ENCODE data around the gene TMEM167B. TPM values are rescaled to one million over a fixed set of nuclear protein-coding genes. Genes with fewer than 3 reads are reported as not detected.
"Not testable (repeated sequence)": the region's sequence is repeated elsewhere in the genome, so short reads cannot be mapped to it uniquely, and the experiment has no call there.

Gene TMEM167B
- 25.8 and 26.3 TPM in 2 replicates for total RNA-seq (2014; rRNA removed; shearing (Covaris generic))

GRCh38 chr1:109090196-109091077 lies at the start of gene TMEM167B:
Gene TMEM167B, plus strand, starts transcription at chr1:109090764. Its CDS starts 109 bp downstream, at chr1:109090873.
- peak; percentile 93 for DNase-seq (ENCODE audit: low read depth)

GRCh38 chr1:109040989-109041620 lies 49.5 kb upstream of the TMEM167B start:
- peak; percentile 34 for DNase-seq (ENCODE audit: low read depth)

- DNase-seq (ENCODE audit: low read depth), result peak; percentile 96
Observed at GRCh38 chr1:109041621-109042468, 48.7 kb upstream of the TMEM167B start, which contains the start of gene WDR47. Gene WDR47, minus strand, starts transcription at chr1:109042102. Its CDS starts 18,590 bp downstream, at chr1:109023512.

DNA sequence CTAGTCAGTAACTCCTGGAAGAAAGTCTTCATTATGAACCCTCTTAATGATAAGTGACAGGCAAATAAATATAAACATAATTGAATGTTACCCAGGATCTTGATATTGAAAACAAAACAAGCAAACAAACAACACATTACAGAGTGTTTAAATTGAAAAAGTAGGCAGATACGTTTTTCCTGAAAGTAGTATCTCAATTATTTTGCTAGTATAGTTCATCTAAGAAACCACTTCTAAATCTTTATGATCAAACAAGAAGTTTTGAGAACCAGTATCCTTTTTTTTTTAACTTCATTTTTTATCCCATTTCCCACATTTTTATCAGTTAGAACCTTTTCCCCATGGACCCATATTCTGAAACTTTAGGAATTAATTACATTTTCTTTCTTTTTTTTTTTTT lies 45.0 kb upstream of the TMEM167B start:
- no peak for DNase-seq (ENCODE audit: low read depth)

DNA sequence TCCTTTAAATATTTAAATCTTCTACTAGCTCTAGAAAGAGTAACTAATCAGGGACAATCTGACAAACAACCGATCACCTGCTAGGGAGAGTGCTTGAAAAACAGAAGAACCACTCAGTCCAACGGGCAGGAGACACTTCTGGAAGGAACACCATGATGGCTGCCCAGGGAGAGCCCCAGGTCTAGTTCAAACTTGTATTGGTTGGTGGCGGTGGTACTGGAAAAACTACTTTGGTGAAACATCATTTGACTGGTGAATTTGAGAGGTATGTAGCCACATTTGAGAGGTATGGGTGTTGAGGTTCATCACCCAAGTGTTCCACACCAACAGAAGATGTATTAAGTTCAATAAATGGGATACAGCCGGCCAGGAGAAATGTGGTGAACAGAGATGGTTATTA lies 43.9 kb upstream of the TMEM167B start:
- DNase-seq (ENCODE audit: low read depth), result no peak

DNA sequence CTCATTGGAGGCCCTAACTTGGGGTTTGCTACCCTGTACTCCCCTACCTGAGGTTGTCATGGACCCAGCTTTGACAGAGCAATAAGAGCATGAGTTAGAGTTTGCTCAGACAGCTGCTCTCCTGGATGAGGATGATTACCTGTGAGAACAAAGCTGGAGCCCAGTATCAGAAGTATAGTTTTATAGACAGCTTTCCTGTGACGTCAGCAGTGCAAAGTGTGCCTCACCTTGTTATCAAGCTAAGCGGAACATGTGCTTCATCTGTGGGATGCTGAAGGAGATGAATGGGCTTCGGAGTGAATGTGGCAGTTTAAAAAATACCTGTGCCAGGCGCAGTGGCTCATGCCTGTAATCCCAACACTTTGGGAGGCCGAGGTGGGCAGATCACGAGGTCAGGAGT lies 43.2 kb upstream of the TMEM167B start:
- DNase-seq (ENCODE audit: low read depth), result no peak

- no peak for DNase-seq (ENCODE audit: low read depth)
Observed at GRCh38 chr1:109048335-109048734, 42.2 kb upstream of the TMEM167B start.

- DNase-seq (ENCODE audit: low read depth), result no peak
Observed at GRCh38 chr1:109050228-109050995, 40.2 kb upstream of the TMEM167B start.

DNA sequence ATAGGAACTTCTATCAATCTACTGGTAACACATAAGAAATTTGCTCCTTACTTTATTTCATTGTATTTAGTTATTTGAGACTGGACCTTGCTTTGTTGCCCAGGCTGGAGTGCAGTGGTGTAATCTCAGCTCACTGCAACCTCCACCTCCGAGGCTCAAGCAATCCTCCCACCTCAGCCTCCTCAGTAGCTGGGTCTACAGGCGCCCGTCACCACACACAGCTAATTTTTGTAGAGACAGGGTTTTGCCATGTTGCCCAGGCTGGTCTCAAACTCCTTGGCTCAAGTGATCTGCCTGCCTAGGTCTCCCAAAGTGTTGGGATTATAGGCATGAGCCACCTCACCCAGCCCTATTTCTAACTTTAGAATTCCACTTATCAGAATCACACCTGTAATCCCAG lies 38.4 kb upstream of the TMEM167B start:
- DNase-seq (ENCODE audit: low read depth), result not testable (repeated sequence)

DNA sequence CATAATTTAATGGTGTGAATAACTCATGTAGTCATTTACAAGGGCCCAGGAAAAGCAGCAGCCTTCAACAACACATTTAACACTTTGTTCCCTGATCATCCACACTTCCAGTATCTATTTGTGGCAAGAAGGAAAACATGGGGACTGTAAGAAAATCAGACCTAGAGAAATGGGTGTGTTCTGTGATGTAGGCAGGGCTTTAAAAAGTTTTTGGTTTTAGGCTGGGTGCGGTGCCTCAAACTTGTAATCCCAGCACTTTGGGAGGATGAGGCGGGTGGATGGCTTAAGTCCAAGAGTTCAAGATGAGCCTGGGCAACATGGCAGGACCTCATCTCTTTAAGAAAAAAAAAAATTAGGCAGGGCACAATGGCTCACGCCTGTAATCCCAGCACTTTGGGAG lies 34.5 kb upstream of the TMEM167B start:
- DNase-seq (ENCODE audit: low read depth), result no peak

DNA sequence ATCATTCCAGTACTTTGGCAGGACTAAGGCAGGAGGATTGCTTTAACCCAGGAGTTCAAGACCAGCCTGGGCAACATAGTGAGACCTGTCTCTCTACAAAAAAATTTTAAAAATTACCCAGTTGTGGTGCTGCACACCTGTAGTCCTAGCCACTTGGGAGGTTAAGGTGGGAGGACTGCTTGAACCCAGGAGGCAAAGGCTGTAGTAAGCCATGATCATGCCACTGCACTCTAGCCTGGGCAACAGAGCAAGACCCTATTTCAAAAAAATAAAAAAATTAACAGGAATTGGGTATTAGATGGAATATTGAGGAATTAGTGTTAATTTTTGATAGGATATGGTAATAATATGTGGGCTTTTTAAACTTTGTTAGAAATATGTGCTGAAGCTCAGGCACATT lies 31.5 kb upstream of the TMEM167B start:
- DNase-seq (ENCODE audit: low read depth), result no peak

GRCh38 chr1:109060707-109061106 lies 29.9 kb upstream of the TMEM167B start:
- DNase-seq (ENCODE audit: low read depth), result no peak

- no peak for DNase-seq (ENCODE audit: low read depth)
Observed at GRCh38 chr1:109061183-109061582, 29.4 kb upstream of the TMEM167B start.

GRCh38 chr1:109065137-109065536 lies 25.4 kb upstream of the TMEM167B start:
- no peak for DNase-seq (ENCODE audit: low read depth)

DNA sequence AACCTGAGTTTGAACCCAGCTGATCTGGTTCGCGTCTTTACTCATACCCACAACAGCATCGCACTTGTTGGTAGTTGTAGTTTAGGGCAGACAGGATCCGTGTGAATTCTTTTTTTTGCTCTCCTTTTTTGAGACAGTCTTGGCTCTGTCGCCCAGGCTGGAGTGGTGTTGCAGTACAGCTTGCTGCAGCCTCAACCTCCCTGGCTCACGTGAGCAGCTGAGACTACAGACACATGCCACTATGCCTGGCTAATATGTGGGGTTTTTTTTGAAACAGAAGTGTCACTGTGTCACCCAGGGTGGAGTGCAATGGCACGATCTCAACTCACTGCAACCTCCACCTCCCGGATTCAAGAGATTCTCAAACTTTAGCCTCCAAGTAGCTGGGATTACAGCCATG lies 22.7 kb upstream of the TMEM167B start:
- DNase-seq (ENCODE audit: low read depth), result no peak

DNA sequence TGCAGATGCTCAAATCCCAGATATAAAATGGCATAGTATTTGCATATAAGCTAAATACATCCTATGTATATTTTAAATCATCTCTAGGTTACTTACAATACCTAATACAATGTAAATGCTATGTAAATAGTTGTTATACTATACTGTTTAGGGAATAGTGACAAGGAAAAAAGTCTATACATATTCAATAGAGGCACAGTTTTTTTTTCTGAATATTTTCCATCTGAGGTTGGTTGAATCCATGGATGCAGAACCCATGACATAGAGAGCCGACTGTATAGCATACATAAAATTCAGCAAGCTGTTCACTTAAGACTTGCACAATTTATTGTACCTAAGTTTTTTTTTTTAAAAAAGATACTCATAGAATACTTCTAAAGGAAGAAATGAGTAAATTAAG lies 21.3 kb upstream of the TMEM167B start:
- DNase-seq (ENCODE audit: low read depth), result no peak

DNA sequence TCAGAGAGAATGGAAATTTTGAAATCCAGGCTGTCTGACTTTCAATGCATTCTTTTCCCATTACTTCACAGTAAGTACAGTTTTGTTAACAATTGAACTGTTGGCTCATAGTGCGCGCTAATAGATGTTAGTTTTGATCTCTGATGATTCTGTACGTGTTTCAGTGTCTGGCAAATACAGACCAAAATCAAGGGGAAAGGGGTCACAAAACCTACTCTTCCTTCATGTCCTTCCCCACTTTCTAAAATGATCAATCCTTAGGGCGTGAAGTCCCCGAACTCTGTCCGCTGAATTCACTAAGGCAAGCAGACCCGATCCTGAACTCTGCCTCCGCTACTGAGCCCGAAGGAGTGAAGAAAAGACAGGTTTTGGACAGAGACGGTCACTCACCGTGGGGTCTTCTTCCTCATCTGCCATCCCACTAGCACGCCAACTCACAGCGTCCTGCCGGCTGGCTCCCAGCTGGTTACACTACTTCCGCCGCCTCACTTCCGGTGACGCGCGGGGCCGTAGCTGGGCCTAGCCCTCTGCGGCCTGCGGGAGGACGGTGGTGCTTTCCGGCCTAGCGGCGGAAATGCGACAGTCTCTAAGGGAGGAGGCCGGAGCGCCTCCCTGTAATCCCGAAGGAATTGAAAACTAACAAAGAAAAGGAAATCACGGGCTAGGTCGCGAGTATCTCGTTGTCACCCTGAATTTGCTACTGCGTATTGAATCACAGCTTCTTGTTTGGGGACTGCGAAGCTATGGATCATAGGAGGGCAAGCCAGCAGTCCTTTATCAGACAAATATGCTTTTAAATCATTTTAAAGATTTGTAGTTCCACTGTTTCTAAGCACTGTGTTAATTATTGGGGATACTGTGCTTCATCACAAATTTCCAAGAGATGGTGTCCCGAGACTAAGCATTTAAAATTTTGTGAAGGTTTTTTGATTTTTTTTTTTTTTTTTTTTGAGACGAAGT lies 14.8 kb upstream of the TMEM167B start, which contains the start of gene TAF13:
TSS of gene TAF13 (minus strand) at position 473 of the 960 bp plus-strand sequence. CDS start at position 417, 56 bp downstream.
- DNase-seq (ENCODE audit: low read depth), result peak; percentile 95

- DNase-seq (ENCODE audit: low read depth), result no peak
Observed at GRCh38 chr1:109078317-109078716, 12.2 kb upstream of the TMEM167B start.

DNA sequence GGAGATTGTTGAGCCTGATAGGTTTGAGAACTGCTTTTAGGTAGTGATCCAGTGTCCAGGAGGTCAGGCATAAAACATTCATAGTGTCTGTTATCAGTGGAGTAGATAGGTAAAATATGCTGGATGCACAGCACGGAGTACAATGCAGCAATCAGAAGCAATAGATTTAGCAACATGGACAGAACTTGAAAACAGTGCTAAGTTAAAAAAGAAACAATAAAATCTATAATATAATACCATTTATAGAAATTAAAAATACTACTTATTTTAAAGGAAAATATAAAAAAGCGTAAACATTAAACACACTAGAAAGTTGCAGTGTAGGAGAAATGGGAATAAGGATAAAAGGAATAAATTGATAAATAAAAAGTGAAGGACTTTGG lies 11.3 kb upstream of the TMEM167B start:
- DNase-seq (ENCODE audit: low read depth), result no peak

Data from RPMI7951 (cell line).